Measurements from ENCODE around the gene SSR3.
"Not testable (repeated sequence)": the region's sequence is repeated elsewhere in the genome, so short reads cannot be mapped to it uniquely, and the experiment has no call there.

SSR3 gene

DNA sequence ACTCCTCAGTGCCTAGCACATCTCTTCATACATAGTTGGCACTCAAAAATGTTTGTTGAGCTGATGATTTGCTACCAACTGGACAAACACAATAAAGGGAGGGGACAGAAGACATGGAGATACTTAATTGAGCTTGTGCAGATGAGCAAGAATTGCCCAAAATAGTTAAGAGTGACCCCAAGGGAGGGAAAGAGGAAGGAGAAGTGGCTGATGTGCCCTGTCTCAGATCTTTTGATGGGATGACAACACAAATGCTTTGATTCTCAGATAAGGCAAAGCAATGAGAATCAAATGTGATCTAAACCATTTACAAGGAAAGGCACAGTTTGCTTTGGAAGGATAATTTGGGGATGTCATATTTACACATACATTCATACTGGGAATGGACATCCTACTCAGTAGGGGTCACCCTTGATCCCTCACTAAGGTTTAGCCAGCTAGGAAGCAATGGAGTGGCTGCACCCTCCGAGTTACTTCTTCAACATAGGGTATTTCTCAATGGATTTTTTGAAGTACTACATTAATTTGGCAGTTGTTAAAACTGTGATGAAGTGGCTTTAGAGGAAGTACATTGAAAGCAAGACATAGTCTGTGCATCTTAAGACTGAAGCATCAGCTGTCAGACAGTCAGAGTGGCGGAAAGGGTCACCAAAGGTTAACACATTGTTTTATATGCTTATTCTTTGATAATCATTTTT, 21.9 kb upstream of the SSR3 start:
- in situ Hi-C loops (cut with MboI; ENCODE audit: low pct_unique_long_range_greater_than_20kb, low sequenced_read_pairs, unreplicated experiment), result no loop called here
- TF ChIP-seq, protein P1, sequence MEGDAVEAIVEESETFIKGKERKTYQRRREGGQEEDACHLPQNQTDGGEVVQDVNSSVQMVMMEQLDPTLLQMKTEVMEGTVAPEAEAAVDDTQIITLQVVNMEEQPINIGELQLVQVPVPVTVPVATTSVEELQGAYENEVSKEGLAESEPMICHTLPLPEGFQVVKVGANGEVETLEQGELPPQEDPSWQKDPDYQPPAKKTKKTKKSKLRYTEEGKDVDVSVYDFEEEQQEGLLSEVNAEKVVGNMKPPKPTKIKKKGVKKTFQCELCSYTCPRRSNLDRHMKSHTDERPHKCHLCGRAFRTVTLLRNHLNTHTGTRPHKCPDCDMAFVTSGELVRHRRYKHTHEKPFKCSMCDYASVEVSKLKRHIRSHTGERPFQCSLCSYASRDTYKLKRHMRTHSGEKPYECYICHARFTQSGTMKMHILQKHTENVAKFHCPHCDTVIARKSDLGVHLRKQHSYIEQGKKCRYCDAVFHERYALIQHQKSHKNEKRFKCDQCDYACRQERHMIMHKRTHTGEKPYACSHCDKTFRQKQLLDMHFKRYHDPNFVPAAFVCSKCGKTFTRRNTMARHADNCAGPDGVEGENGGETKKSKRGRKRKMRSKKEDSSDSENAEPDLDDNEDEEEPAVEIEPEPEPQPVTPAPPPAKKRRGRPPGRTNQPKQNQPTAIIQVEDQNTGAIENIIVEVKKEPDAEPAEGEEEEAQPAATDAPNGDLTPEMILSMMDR (IDR thresholded peaks at IDR 0.05; ENCODE audit: extremely low read depth, insufficient read depth, missing control alignments), result no peak
- no peak for DNase-seq (ENCODE audit: low spot score)

DNA sequence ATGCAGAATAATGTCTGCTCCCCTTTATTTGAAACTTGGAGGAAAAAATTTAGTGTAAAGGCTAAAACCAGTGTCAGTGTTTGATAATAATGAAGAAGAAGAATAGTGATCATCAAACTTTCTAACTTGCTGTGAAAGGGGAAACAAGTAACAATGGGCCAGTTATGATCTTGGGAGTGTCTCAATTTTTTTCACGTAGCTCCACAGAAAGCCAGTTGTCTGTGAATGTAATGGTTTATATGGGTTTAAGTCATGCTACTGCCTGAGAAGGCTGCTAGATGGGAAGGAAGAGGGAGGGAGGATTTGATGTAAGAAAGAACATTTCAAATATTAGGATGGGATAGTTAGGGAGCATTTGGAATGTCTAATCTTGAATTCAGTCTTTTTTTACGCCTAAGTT, 21.1 kb upstream of the SSR3 start:
- DNase-seq (ENCODE audit: low spot score), result no peak
- in situ Hi-C loops (cut with MboI; ENCODE audit: low pct_unique_long_range_greater_than_20kb, low sequenced_read_pairs, unreplicated experiment), result no loop called here
- TF ChIP-seq, protein P1 (IDR thresholded peaks at IDR 0.05; ENCODE audit: extremely low read depth, insufficient read depth, missing control alignments), result no peak

DNA sequence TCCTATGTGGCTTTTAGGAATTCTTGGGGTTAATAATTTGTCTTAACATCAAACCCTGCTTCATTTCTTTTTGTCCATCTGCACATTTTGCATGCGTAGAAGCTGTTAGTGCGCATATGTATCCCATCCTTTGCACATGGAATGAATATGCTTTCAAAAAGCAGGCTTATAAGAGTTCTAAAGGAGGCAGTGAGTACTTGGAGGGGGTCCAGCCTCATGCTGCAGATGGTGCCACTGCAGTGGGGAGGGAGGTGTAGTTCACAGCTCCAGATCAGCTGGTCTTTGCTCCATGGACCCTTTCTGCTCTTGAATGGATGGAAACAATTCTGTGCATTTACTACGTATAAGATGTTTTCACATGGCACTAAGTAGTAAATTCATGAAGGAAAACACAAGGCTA, 20.7 kb upstream of the SSR3 start:
- TF ChIP-seq, protein P1 (IDR thresholded peaks at IDR 0.05; ENCODE audit: extremely low read depth, insufficient read depth, missing control alignments), result no peak
- in situ Hi-C loops (cut with MboI; ENCODE audit: low pct_unique_long_range_greater_than_20kb, low sequenced_read_pairs, unreplicated experiment), result no loop called here
- DNase-seq (ENCODE audit: low spot score), result no peak

DNA sequence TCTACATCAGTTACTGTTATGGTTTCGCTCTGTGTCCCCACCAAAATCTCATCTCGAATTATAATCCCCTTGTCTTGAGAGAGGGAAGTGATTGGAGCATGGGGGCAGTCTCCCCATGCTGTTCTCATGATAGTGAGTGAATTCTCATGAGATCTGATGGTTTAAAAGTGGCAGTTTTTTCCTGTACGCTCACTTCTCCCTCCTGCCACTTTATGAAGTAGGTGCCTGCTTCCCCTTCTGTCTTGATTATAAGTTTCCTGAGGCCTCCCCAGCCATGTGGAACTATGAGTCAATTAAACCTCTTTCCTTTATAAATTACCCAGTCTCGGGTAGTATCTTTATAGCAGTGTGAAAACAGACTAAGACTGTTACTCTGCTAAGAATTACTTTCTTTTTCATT, 15.0 kb upstream of the SSR3 start:
- DNase-seq (ENCODE audit: low spot score); in situ Hi-C loops (cut with MboI; ENCODE audit: low pct_unique_long_range_greater_than_20kb, low sequenced_read_pairs, unreplicated experiment): not testable (repeated sequence)

DNA sequence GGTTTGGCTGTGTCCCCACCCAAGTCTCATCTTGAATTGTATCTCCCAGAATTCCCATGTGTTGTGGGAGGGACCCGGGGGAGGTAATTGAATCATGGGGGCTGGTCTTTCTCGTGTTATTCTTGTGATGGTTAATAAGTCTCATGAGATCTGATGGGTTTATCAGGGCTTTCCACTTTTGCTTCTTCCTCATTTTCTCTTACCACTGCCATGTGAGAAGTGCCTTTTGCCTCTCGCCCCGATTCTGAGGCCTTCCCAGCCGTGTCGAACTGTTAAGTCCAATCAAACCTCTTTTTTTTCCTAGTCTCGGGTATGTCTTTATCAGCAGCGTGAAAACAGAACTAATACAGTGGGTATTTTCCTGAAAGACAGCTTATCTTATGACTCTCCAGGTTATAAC, 14.1 kb upstream of the SSR3 start:
- DNase-seq (ENCODE audit: low spot score); in situ Hi-C loops (cut with MboI; ENCODE audit: low pct_unique_long_range_greater_than_20kb, low sequenced_read_pairs, unreplicated experiment): not testable (repeated sequence)

DNA sequence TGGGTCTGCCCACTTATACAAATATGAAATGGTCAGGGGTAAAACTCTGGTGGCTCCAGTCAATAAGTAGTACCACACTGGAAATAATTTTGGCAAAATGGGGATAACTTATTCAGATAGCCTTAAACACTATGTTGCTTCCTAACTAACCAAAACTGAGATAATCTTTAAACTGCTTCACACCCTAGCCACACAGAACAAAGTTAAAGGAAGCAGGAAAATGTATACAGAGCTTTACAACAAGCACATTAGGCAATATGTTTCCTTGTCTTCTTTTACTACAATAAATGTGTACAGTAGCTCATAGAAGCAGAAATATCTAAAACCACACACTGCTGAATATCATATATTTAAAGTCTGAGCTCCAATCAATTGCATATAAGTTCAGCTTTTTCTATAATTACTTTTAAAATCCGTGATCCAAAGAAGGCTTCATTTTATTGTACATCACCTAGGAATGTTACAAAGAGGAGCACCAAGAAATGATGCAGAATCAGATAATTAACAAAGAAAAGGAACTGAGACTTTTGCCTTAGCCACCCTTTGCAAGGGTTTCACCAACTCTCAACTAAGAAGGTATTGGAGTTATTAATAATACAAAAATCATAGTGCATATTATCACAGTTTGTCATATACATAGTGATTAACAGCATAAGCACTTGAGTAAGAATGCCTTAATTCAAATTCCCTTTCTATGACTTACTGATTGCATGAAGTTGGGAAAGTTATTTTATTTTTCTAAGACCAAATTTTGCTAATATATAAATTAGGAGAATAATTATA, 9.2 kb upstream of the SSR3 start:
- in situ Hi-C loops (cut with MboI; ENCODE audit: low pct_unique_long_range_greater_than_20kb, low sequenced_read_pairs, unreplicated experiment), result no loop called here
- TF ChIP-seq, protein P1 (IDR thresholded peaks at IDR 0.05; ENCODE audit: extremely low read depth, insufficient read depth, missing control alignments), result no peak
- DNase-seq (ENCODE audit: low spot score), result no peak

DNA sequence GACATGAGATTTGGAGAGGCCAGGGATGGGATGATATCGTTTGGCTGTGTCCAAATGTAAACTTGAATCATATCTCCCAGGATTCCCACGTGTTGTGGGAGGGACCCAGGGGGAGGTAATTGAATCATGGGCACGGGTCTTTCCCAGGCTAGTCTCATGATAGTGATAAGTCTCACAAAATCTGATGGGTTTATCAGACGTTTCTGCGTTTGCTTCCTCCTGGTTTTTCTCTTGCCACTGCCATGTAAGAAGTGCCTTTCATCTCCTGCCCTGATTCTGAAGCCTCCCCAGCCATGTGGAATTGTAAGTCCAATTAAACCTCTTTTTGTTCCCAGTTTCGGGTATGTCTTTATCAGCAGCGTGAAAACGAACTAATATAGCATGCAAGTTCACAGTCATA, 7.6 kb upstream of the SSR3 start:
- in situ Hi-C loops (cut with MboI; ENCODE audit: low pct_unique_long_range_greater_than_20kb, low sequenced_read_pairs, unreplicated experiment); DNase-seq (ENCODE audit: low spot score): not testable (repeated sequence)

DNA sequence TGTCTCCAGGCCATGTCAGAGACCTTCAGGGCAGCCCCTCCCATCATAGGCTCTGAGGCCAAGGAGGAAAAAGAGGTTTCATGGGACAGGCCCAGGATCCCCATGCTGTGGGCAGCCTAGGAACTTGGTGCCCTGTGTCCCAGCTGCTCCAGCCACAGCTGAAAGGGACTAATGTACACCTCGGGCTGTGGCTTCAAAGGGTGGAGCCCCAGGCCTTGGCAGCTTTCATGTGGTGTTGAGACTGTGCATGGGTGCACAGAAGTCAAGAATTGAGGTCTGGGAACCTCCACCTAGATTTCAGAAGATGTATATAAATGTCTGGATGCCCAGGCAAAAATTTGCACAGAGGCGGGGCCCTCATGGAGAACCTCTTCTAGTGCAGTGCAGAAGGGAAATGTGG, 6.6 kb upstream of the SSR3 start:
- TF ChIP-seq, protein P1 (IDR thresholded peaks at IDR 0.05; ENCODE audit: extremely low read depth, insufficient read depth, missing control alignments), result no peak
- in situ Hi-C loops (cut with MboI; ENCODE audit: low pct_unique_long_range_greater_than_20kb, low sequenced_read_pairs, unreplicated experiment), result no loop called here
- no peak for DNase-seq (ENCODE audit: low spot score)
